Measurements from ENCODE around the gene GUCY1B1. TPM values are rescaled to one million over a fixed set of nuclear protein-coding genes. Genes with fewer than 3 reads are reported as not detected.

Gene GUCY1B1
- polyA plus RNA-seq, 1 of the 3 experiments (the other 2 are of a cell fraction) = 0.38 TPM

- no peak overlapping the region for H3K4me3 ChIP-seq (ENCODE audit: low read depth in 2 of 2, low read length in 1 of 2)
- no peak for DNase-seq
- WGBS (ENCODE audit: low lambda C conversion rate) = 42% methylated on average over 1 of the region's 1 CpG
- no peak overlapping the region for H3K4me2 ChIP-seq
- no peaks in the 10 kb centered on the region for H3K9me3 ChIP-seq
- H3K9ac ChIP-seq = no peak overlapping the region
- H4K20me1 ChIP-seq (ENCODE audit: insufficient read depth) = no peaks in the 10 kb centered on the region
- POLR2A ChIA-PET = no interaction called here
- H3K9me2 ChIP-seq = no peaks in the 10 kb centered on the region
- H3K36me3 ChIP-seq (replicated peaks in 1 of 2; ENCODE audit: control insufficient read depth in 1 of 2, insufficient read depth in 2 of 2, low read length in 1 of 2) = no peaks in the 10 kb centered on the region
- H3F3A ChIP-seq (replicated peaks; ENCODE audit: insufficient read depth) = no peaks in the 10 kb centered on the region
- no peak for TF ChIP-seq REST (IDR thresholded peaks at IDR 0.05; ENCODE audit: low read depth, low read length)
- TF ChIP-seq GATA2 (CRISPR knock-in tag; IDR thresholded peaks at IDR 0.05) = no peak
- TF ChIP-seq PBX3 (IDR thresholded peaks at IDR 0.05) = no peak
- no peak for TF ChIP-seq FOXM1 (IDR thresholded peaks at IDR 0.05; ENCODE audit: low read depth)
- no peak for TF ChIP-seq TCF12 (IDR thresholded peaks at IDR 0.05)
- TF ChIP-seq CHD2 (IDR thresholded peaks at IDR 0.05; ENCODE audit: low read length, partially characterized antibody) = no peak
- no peak for TF ChIP-seq FOSL2 (IDR thresholded peaks at IDR 0.05; ENCODE audit: borderline replicate concordance, low read depth)
- no peak for TF ChIP-seq TEAD4 (IDR thresholded peaks at IDR 0.05; ENCODE audit: borderline replicate concordance, insufficient read depth)
- TF ChIP-seq POLR2AphosphoS5 (IDR thresholded peaks at IDR 0.05; ENCODE audit: low read depth, low read length) = no peak
- no peak for TF ChIP-seq JUND (IDR thresholded peaks at IDR 0.05)
- no peak for TF ChIP-seq RXRA (IDR thresholded peaks at IDR 0.05; ENCODE audit: borderline replicate concordance, low read depth)
- no peak for TF ChIP-seq ZBTB33 (IDR thresholded peaks at IDR 0.05; ENCODE audit: borderline replicate concordance, low read depth)
- no peak for TF ChIP-seq GABPA (IDR thresholded peaks at IDR 0.05; ENCODE audit: low read depth)
- no peak for TF ChIP-seq IRF3 (IDR thresholded peaks at IDR 0.05; ENCODE audit: low read depth, low read length)
- TF ChIP-seq SMC3 (IDR thresholded peaks at IDR 0.05; ENCODE audit: low read depth, low read length) = no peak
- no peak for TF ChIP-seq ELF1 (IDR thresholded peaks at IDR 0.05)
- no peak for TF ChIP-seq EZH2phosphoT487 (IDR thresholded peaks at IDR 0.05; ENCODE audit: borderline replicate concordance, low read depth)
- TF ChIP-seq USF2 (IDR thresholded peaks at IDR 0.05; ENCODE audit: borderline replicate concordance, low read depth, low read length) = no peak
- TF ChIP-seq EP300 (IDR thresholded peaks at IDR 0.05; ENCODE audit: borderline replicate concordance in 1 of 2, low read depth in 1 of 2, low read length in 1 of 2) = no peak
- H3K27me3 ChIP-seq (ENCODE audit: insufficient read depth) = no peaks in the 10 kb centered on the region
- no peak overlapping the region for H2AFZ ChIP-seq (ENCODE audit: low read depth)
- H3K27ac ChIP-seq (ENCODE audit: low read depth in 2 of 2, low read length in 1 of 2) = no peak overlapping the region
- CTCF ChIA-PET = no interaction called here
- H3K4me1 ChIP-seq (ENCODE audit: control insufficient read depth in 1 of 2, insufficient read depth in 2 of 2, low read depth in 1 of 2, low read length in 1 of 2) = no peaks in the 10 kb centered on the region
- no peaks in the 10 kb centered on the region for H3K79me2 ChIP-seq (ENCODE audit: insufficient read depth)
Observed at GRCh38 chr4:155711556-155711955, 47.3 kb upstream of the GUCY1B1 start.

Data from SK-N-SH (cell line).